GM19468 (cell line): Measurements from ENCODE around the gene RAB3GAP1.

Experiments
- ATAC-seq: cut with Tn5 transposase; IDR thresholded peaks from one replicate; pipeline ENCODE4 v1.9.1; 2021; ENCODE audit warnings: mild to moderate bottlenecking, moderate library complexity, moderate number of reproducible peaks; ENCODE audit not compliant: unreplicated experiment; ENCODE audit errors: extremely low read depth

The RAB3GAP1 gene

GRCh38 chr2:135159191-135159590 is 107.1 kb downstream of the RAB3GAP1 start:
- ATAC-seq, result no peak

GRCh38 chr2:135162377-135162776 is 110.3 kb downstream of the RAB3GAP1 start:
- ATAC-seq, result no peak

- ATAC-seq, result no peak
Measured at GRCh38 chr2:135162786-135163185, 110.7 kb downstream of the RAB3GAP1 start.

GRCh38 chr2:135163306-135163705 is 111.2 kb downstream of the RAB3GAP1 start:
- ATAC-seq, result no peak

GRCh38 chr2:135163901-135164300 is 111.8 kb downstream of the RAB3GAP1 start:
- ATAC-seq, result no peak

GRCh38 chr2:135164431-135164830 is 112.3 kb downstream of the RAB3GAP1 start:
- no peak for ATAC-seq

- no peak for ATAC-seq
Measured at GRCh38 chr2:135167273-135167672, 115.2 kb downstream of the RAB3GAP1 start.

- ATAC-seq, result no peak
Measured at GRCh38 chr2:135168204-135168856, 116.2 kb downstream of the RAB3GAP1 start.

GRCh38 chr2:135169900-135170753 is 118.0 kb downstream of the RAB3GAP1 start:
- ATAC-seq, result no peak

- no peak for ATAC-seq
Measured at GRCh38 chr2:135174049-135174809, 122.1 kb downstream of the RAB3GAP1 start.

- ATAC-seq, result no peak
Measured at GRCh38 chr2:135174810-135175093, 122.7 kb downstream of the RAB3GAP1 start.

- no peak for ATAC-seq
Measured at GRCh38 chr2:135175177-135175576, 123.1 kb downstream of the RAB3GAP1 start.

GRCh38 chr2:135179689-135180088 is 127.6 kb downstream of the RAB3GAP1 start:
- ATAC-seq, result no peak

GRCh38 chr2:135182190-135182589 is 130.1 kb downstream of the RAB3GAP1 start:
- no peak for ATAC-seq

- ATAC-seq, result no peak
Measured at GRCh38 chr2:135182601-135183000, 130.5 kb downstream of the RAB3GAP1 start.

- ATAC-seq, result no peak
Measured at GRCh38 chr2:135183822-135184221, 131.7 kb downstream of the RAB3GAP1 start.

GRCh38 chr2:135186054-135186453 is 134.0 kb downstream of the RAB3GAP1 start:
- no peak for ATAC-seq

GRCh38 chr2:135187270-135187669 is 135.2 kb downstream of the RAB3GAP1 start:
- ATAC-seq, result no peak

- ATAC-seq, result no peak
Measured at GRCh38 chr2:135189148-135189547, 137.1 kb downstream of the RAB3GAP1 start.

GRCh38 chr2:135190799-135191198 is 138.7 kb downstream of the RAB3GAP1 start:
- ATAC-seq, result no peak

- ATAC-seq, result no peak
Measured at GRCh38 chr2:135198481-135198880, 146.4 kb downstream of the RAB3GAP1 start.
